GM20431 (cell line): ENCODE results near the gene CERS5.

Experiments
- in situ Hi-C: fragments of 300-500 bp; cut with MseI, MboI; formaldehyde crosslinking; loops from one replicate; pipeline ENCODE4 v1.15.0; 2020; ENCODE audit warnings: low sequenced_read_pairs; ENCODE audit not compliant: unreplicated experiment

CERS5 gene

GRCh38 chr12:50084409-50084774, 82.8 kb downstream of the CERS5 start:
- in situ Hi-C loops: loop anchor here (10.0 kb wide), 1 partner anchor 90 kb away; no protein-coding TSS in a partner anchor

- in situ Hi-C loops: loop anchor here (10.0 kb wide), 1 partner anchor 92 kb away; no protein-coding TSS in a partner anchor
These were observed 83.9 kb downstream of the CERS5 start for GRCh38 chr12:50083301-50083700.

- in situ Hi-C loops: loop anchor here (10.0 kb wide), 1 partner anchor 92 kb away; no protein-coding TSS in a partner anchor
These were observed 84.5 kb downstream of the CERS5 start for GRCh38 chr12:50082644-50083043.

- in situ Hi-C loops: loop anchor here (10.0 kb wide), 1 partner anchor 94 kb away; no protein-coding TSS in a partner anchor
These were observed 85.9 kb downstream of the CERS5 start for GRCh38 chr12:50081096-50081808.

DNA sequence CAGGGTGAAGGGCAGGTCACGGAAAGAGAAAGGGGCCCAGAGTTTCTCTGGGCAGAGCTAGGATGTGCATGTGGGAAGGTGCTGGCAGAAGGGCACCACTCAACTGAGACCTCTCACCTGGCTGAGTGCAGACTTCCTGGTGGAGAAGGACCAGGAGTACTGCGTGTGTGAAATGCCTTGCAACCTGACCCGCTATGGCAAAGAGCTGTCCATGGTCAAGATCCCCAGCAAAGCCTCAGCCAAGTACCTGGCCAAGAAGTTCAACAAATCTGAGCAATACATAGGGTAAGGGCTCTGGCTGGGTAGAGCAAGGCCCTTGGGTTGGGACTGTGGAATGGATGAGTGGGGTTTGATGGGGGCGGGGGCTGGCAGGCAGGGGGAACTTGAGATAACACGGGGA, 87.4 kb downstream of the CERS5 start:
- in situ Hi-C loops: loop anchor here (10.0 kb wide), 1 partner anchor 95 kb away; no protein-coding TSS in a partner anchor
